HEK293 (cell line): ENCODE measurements around the gene DIRAS1.

ENCODE experiments used
- CTCF ChIP-seq: fragments of 450-650 bp; formaldehyde crosslinking; IDR thresholded peaks from 2 replicates; pipeline ENCODE4 v1.5.1; 2016; ENCODE audit warnings: missing biosample characterization, missing genetic modification characterization
- YY1 ChIP-seq: fragments of 450-650 bp; formaldehyde crosslinking; IDR thresholded peaks from 2 replicates; pipeline ENCODE4 v1.5.1; 2018; ENCODE audit warnings: missing biosample characterization, missing genetic modification characterization
- ZNF530 ChIP-seq: fragments of 450-650 bp; formaldehyde crosslinking; IDR thresholded peaks from 2 replicates; pipeline ENCODE4 v1.5.1; 2016; ENCODE audit warnings: low read depth, missing biosample characterization, missing genetic modification characterization
- ZNF658 ChIP-seq: fragments of 450-650 bp; formaldehyde crosslinking; IDR thresholded peaks from 2 replicates; pipeline ENCODE4; 2016; ENCODE audit warnings: missing biosample characterization, missing genetic modification characterization

DNA sequence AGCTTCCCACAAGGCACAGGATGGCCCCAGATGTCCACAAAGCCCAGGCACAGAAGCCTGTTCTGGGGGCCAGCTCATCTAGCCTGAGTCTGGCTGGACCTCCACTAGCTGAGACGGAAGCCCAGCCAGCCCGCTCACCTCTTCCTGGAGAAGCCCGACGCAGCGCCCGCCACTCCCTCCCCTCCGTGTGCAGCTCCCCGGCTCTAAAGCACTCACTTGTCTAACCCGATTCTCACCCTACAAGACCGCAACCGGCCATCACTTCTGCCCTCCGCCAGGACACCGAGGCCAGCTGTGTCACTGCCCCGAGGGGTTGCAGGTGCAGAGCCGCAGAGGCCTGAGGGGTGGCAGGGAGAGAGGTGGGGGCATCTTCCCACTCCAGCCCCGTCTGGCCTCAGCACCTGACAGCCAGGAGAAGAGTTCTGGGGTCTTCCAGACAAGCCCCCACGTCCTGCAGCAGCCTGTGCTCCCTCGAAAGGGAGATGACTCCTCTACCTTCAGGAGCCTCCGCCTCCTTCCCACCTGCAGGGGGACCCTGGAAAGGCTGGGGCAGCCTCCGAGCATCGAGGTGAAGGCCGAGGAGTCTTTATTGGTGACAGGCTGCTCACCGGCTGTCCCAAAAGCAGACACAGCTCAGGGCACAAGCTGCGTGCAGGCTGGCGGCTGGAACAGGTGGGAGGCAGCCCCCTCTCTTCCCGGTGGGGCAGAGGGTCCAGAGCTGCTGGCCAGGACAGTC, 5.9 kb upstream of the DIRAS1 start:
- TF ChIP-seq ZNF658 (tag by site-specific recombination): no peak
- no peak for TF ChIP-seq YY1
- TF ChIP-seq CTCF (tag by site-specific recombination): no peak
- no peak for TF ChIP-seq ZNF530
